Middle frontal gyrus (tissue), 1 donor: Measurements from ENCODE around the gene LEKR1.

Experiments used
- DNase-seq: peaks from one replicate; pipeline ENCODE4 v3.0.0-alpha.2; 2015; ENCODE audit warnings: low spot score; ENCODE audit errors: extremely low spot score

The LEKR1 gene

DNA sequence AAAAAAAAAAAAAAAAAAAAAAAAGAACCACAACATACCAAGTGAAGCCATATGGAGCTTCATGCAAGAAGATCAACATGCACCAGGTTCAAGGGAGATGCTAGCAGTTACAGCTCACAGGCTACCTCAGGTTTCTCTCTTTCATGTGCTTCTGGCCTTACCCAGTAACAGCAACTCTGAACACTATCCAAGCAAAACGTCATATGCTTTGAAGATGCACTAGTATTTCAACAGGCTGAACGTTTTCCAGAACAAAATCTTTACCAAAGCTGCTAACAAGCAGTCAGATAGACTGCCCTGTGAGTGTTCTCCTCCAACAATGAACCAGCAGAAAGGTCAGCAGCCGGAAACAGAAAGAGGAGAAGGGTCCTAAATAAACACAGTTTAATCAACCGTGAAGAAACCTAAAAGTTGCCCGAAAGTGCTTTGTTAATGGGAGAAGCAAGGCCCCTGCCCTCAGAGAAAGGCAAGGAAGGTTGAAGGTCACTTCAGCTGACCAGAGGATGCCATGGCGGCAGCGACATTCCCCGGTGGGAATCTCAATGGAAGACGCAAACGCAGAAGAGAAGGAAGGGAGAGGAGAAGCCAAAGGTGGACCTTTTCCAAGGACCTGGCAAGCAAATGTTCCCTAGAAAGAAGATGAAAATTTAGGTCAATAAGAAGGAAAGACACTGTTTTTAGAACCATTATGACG lies 253.7 kb downstream of the LEKR1 start:
- no peak for DNase-seq

DNA sequence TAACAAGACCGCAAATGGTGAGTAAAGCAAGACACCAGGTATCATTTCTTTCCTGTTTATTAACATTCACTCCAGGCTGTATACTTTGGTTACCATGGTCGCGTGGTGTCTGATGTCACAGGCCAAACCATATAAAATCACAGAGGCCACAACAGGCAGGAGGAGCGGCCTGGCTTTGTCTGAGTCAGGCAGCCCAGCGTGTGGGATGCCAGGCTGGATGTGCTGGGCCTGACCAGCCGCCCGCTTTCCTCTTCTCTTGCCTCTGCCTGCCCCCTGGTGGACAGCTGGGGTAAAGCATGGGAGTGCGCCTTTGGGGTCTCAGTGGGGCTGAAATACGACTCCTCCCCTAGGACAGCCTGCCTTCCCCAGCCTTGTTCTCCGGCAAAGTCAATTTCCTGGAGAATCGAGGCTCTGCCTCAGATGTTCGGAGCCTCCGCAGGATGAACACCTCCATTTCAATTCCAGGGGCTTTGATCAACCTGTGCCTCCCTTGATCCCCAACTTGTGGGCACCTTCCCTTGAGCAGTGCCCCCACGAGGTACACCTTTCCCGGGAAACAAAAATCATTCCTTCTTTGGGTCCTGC lies 255.6 kb downstream of the LEKR1 start:
- peak; percentile 73 for DNase-seq

DNA sequence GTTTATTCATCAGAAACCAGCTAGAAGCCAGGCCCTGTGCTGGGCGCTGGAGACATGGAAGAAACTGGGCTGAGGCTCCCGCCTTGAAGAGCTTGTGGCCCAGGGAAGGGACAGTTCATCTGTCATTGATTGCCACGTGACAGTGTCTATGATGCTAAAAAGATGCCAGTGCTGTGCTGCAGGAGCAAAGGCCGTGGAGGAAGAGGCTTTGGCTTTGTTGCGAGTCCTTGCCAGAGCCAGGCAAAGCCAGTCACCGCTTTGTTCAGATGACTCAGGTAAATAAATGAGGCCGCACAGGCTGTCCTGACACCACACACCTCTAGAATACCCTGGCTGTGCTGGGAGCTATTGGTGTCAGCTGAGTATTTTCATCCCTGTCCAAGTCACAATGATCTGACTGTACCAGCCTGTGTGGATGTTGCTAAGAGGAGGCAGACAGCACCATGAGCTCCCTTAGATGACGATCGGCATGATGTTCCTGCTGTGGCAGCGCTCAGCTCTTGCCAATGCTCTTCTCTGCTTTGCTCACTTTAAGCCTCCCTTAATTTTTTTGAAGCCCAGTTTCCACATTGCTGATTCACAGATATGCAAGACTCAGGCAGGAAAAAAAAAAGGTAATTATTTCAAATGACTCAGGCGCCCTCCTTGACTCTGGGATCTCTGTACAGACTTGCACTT lies 256.3 kb downstream of the LEKR1 start:
- no peak for DNase-seq

DNA sequence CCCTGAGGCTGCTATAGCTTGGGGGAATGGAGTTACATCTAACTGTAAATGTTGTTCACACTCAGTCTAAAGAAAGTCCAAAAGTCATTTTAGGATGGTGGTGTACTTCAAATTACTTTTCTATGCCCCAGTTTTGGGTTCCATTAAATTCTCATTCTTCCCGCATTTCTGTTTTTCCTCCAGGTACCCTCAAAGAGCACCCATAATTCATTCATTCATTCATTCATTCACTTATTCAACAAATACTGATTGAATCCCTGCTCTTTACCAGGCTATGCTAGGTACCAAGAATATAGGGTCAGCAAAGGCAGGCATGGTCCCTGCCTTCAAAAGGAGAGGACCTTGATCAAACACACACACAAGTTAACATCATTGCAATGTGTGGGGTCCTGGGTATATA lies 257.7 kb downstream of the LEKR1 start:
- DNase-seq: no peak

DNA sequence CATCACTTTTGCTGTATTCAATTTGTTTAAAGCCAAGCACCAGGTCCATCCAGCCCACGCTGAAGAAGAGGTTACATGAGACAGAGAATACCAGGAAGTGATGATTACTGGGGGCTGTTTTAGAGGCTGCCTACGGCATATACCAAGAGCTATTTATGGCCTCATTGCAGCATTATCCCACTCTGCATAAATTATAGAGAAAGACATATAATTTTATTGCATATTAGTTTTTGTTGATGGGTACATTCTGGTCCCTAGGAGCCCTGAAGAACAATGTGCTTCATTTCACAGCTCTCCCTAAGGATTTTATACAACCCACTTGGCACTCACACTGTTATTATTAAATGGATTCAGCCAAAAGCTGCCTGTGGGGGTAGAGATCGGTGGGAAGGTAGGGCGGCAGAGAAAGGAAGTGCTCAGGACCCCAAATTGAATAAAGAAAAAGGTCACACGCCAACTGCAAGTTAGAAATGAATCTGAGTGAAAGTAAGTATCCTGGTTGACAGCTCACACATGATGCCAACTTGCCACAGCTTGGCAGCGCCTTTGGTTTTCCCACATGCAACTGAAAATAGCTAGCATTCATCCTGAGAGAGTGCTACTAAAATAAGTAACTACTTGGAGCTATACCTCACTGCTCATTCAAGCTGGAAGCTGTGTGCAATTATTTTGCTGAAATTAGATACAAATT lies 260.1 kb downstream of the LEKR1 start:
- peak; percentile 49 for DNase-seq

DNA sequence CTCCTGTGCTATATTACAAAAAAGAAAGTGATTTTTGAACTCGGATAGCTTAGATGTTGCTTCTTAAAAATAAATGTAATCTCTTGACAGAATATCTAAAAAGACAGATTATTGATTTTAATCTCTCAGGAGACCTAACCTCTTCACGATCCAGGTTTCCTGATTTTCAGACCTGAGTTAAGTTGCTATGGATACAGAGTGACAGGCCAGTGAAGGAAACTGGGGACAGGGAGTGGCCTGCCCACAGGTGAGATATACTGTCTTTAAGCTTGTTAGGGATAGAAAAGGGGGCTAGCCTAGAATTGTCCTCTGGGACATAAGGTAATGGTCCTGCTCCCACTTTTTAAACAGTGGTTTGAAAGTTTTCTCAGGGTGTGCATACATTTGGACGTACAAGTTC lies 260.6 kb downstream of the LEKR1 start:
- no peak for DNase-seq

DNA sequence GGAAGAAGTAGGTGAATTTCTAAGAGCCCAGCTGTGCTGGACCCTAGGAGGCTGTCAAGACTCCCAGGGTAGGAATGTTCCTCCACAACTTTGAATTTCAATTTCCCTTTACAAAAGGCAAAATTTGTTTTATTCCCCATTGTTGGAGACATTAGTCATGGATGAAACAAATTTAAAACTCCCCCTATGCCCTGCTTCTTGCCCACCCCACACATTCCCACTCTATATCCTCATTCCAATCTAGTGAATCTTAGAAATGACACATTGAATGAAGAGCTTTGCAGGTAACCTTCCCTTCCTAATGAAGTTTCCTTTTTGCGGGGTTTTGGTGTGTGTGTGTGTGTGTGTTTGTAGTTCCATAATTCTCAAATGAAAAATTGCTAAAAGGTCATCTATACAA lies 261.2 kb downstream of the LEKR1 start:
- no peak for DNase-seq

DNA sequence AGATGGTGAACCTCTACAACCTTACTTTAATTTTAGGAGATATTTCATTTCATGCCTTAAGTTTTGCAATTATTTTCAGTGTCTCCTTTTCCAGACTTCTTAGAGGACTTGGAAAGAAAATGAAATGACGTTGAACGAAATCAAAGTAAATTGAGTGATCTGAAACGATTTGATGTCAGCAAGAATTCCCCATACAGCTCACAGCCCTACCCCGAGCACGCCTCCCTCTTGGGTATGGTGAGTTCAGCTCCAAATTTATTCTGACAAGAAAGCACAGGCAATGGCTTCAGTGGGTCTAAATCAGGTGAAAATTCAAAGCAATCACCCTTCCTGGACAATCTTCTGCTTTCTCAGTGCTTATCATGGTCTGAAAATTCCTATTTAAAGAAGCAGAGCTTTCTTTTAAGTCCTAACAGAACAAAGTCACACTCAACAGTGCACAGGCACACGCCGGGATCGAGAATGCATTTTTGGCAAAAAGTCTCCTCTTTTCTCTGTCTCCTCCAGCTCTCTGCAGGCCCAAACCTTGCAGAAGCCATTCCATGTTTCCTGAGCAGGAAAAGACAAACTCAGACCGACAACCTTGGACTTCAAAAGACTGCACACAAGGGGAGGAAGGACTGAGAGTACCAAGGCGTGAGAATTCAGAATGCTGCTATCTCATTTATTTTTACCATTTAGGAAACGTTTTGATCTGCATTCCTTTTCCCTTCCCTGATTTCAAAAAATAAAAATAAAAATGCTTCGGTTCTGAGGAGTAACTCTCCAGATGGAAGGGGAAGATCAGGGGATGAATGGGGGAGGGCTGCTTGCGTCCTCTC lies 261.8 kb downstream of the LEKR1 start:
- DNase-seq: no peak

DNA sequence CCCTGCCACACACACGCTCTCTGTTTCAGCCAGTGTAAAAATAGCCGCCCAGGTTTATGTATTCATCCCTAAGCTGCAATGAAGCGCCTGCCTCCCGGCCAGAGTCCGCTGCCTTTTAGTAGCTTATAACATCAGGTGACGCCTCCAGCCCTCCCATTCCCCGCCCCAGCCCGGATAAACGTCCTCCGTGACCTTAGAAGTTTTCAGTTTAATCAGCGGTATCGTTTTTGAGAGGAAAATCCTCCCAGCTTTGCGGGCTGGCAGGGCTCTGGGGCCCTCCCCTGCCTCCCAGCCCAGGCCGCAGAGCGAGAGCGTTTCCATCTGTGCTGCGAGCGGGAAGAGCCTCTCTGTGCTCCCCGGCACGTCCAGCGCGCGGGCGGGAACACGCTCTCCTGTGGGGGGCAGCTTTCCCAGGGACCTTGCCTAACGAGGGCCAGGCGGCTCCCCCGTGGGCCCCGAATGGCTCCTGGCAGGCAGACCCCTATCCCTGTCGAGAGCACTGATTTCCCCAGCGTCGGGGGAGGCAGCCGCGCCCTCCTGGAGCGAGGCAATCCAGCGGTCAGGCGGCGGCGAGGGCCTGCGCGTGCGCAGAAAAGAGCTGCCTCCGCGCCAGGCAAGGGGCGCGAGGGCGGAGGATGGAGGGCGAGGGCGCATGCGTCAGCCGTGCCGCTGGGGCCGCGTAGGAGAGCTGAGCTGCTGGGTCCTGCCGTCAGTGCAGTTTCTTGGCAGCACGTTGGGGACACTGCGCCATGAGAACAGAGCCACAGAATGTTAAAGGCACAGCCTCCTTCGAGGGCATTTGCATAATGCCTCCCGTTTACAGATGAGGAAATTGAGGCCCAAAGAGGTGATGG lies 262.7 kb downstream of the LEKR1 start:
- peak; percentile 90 for DNase-seq

DNA sequence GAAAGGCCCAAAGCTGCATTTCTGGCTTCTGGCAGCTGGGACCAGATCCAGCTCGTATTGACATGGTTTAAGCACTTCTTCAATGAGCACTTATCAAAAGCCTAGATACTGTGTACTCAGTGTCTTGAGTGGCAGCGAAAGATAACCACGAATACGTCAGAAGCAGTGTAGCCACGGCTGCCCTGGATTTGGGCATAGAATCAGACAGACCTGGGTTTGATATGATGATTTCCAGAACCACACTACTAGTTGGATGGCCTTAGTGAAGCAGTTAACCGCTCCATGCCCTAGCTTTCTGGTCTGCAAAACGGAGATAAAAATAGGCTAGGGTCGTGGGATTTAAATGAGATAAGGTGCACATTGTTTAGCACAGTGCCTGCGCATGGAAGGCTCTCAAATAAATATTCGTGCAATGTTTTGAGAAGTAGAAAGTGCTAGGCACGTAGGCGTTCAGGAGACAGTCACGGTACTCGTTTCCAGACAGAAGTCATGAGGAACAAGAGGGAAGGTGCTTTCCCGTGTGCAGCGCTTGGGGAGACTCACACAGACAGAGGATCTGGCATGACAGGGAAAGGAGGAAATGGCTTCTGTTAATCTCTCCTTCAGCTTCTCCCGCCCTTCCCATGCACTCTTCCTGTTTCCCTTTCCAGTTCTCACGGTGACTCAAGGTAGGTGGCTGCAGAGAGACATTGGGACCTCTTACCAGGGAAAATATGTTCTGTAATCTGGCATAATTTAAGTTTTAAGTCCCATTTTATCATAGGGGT lies 263.5 kb downstream of the LEKR1 start:
- DNase-seq: no peak

DNA sequence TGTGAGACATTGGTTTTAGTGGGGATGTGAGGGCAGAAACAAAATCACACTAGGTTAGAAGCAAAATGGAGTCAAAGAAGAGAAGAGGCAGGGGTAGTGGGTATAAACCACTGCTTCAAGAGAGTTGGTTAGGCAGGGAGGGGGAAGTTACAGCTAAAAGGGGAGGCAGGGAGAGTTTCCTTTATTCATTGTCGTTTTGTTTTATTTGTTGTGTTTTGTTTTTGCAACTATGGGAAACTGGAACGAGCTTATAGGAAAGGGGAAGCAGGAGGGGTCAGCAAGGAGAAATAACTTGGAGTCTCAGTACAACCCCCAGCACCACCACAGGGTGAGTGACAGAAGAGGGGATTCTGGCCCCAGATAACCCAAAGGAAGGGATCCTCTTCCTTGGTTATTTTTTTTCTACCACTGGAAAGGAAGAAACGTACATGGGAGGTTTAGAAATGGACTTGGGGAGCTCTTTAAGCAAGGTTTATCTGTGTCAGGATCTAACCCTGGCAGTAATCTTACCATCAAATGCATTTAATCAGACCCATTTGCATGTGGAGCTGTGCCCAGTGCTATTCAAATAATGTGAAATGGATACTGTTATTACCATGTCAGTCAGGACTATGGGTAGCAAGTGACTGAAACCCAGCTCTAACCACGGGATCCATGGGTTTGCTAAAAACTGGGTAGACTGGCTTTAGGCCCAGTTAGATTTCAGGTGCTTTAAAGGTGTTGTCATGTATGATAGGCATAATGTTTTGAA lies 265.1 kb downstream of the LEKR1 start:
- DNase-seq: no peak

DNA sequence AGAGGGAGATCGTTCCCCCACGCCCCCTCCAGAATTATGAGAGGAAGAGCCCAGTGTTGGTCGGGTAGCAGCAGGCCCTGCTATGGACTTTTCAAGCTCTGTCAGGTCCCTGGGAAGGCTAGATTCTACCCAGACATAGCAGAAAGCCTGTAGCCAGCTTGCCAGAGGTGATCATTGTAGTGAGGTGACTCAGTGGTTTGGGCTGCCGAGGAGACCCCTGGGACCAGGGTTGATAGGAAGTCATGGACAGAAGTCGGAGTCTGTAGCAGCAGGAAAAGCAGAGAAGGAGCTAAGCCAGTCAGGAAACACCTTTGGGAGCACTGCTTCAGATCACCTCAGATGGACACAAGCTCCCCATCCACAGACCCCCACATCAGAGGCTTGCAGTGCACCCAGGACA lies 266.1 kb downstream of the LEKR1 start:
- no peak for DNase-seq

DNA sequence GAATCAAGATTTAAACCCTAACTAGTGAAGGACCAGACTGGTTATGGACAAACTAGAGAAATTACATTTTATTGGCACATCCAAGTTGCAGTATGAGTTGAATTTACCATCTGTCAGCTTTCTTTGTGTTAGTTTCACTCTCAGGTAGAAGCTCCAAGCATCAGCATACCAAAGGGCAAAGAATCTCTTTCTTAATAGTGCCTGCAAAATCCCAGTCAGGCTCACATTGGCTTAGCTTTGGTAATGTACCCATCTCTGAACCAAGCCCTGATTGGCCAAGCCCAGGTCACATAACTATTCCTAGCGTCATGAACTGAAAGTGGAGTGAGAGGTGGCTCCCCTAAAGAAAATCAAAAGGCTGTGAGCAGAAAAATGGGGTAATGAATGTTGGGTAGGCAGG lies 266.9 kb downstream of the LEKR1 start:
- no peak for DNase-seq

DNA sequence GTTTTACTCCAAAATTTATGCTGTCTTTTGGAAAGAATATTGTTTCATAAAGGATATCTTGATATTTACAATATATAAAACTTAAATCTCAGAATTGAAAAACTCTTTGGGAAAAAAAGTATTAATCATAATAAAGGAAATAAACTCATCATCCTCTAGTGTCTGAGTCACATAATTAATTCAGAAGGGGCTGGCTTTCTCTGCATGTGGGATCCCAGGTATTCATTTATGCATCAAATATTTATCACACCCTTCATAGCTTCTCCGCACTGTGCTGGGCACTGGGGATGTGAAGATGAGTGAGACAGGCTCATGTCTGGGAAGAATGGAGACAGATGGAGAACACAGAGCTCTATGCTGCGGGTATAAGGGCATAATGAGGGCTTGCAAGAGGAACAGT lies 268.1 kb downstream of the LEKR1 start:
- DNase-seq: no peak

DNA sequence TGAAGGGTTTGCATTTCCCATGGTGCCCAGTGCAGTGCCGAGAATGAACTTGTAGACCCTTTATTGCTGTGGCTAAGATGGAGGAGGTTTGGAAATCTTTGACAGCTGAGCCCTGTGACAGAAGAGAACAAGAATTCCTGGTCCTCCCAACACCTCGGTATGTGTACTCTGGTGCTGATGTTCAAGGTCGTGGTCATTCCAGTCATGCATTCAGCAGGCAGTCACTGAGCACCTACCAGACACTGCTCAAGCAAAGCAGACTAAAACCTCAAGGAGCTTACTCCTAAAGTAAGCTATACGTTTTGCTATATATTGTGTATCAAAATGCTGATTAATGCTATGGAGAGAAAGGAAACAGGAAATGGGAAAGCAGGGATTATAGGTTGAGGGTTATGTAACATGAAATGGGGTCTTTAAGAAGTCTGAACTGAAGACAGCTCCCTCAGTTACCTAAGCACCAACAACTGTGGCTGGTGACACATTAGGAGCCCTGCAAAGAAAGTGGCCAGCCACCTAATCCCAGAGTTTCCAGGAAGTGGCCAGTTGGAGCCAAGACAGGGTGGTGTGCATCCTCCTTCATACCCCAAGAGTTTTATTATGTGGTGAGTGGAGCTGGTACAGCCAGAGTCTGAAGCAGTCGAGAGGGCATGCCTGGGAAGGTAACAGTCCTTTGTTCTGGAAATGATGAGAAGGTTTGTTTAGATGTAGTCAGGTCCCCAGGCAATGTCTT lies 268.8 kb downstream of the LEKR1 start:
- DNase-seq: no peak
